HG02610 (cell line): ENCODE data around the gene ELOA.
"Not testable (repeated sequence)": the region's sequence is repeated elsewhere in the genome, so short reads cannot be mapped to it uniquely, and the experiment has no call there.

ENCODE experiments used
- ATAC-seq: cut with Tn5 transposase; IDR thresholded peaks from one replicate; pipeline ENCODE4 v1.9.1; 2021; ENCODE audit warnings: mild to moderate bottlenecking, moderate library complexity; ENCODE audit not compliant: unreplicated experiment

Gene ELOA

DNA sequence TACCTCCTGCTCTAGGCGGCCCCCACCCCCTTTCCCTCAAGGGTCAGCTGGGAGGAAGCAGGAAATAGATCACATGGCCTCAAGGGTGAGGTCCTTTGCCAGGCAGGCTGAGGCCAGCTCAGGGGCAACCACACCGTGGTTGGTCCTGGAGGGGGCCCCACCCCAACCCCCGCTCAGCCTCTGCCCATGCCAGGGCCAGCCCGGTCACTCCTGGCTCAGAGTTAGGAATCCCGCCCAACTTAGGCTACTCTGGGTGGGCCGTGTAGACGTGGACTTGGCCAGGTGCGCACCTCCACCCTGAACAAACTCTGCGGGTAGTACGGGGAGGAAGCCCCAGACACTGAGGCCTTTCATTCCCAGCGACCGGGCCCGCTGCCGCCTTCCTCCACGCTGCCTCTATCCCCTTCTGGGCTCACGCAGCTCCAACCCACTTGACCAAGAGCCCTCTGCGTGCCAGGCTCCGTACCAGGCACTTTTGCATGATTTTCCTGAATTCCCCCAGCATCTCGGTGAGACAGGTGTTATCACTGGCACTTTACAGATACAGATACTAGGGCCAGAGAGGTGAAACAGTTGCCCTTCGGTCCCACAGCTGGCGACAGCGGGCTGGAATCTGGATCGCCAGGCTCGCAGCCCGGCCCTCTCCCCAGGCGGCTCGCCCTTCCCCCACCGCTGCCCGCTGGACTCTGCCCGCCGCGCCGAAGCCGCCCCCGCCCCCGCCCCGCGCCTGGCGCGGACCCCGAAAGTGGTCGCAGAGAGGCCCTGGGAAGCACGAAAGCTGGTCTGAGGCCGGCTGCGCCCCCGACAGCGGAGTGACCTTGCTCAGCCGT, 56.5 kb downstream of the ELOA start:
- no peak for ATAC-seq

DNA sequence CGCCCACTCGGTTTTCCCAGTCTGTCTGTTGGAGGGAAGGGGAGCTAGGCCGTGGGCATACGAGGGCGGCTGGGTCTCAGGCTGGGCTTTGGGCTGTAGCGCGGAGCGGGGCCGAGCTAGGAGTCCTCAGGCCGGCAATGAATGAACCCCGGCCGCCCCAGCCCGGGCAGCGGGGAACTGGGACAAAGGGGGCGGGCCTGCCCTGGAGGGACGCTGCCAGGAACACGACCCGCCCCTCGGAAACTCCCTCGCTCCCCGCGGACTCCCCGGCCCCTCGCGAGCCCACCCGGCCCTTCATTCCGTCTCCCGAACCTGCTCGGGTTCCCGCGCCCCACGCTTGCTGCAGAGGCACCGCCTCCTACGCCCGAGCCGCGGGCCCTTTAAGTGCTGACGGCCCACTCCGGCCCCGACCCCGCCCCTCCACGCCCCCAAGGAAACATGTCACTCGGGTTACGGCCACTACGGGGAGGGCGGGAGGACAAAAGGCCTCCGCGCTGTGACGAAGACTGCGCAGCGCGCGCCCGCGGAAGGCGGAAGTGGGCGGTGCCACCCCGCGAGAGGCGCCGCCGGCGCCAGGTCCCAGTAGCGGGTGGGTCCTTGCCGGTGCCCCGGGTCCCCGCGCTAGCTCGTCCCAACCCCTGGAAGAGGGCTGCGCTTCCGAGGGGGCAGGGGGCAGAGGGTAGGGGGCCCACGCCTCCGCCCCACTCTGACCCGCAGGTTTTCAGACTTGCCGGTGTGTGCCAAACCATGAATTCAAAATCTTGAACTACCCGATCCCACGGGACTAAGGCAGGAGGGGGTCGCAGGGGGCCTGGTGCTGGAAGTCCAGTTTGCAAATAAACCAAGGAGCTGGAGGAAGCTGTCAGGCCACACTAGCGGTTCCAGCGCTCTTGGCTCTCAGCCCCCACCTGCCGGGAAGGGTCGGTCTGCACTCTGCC, 57.4 kb downstream of the ELOA start, which contains the start of gene GALE:
Gene GALE, minus strand, starts transcription at position 355 of the 938 bp plus-strand sequence. CDS start 1,747 bp downstream, outside the sequence.
- peak; percentile 76 for ATAC-seq

DNA sequence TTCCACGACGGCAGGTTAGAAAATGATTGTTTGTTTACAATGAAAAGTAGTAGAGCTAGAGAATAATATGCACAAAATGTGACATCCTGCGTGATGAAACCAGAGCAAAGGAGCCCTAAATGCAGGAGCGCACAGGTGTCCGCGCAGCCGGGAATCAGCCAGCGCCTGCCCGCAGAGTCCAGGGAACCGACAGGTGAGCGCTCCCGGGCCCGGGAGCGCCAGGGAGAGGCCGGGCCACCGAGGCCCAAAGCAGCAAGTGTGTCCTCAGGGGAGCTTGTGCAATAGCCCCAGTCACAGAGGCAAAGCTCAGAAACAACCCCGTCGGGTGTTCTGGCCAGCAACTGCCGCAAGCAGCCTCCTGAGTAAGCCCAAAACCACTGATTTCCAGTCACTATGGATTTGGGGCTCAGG, 58.1 kb downstream of the ELOA start:
- ATAC-seq: no peak

GRCh38 chr1:23801876-23802275, 58.6 kb downstream of the ELOA start:
- no peak for ATAC-seq

DNA sequence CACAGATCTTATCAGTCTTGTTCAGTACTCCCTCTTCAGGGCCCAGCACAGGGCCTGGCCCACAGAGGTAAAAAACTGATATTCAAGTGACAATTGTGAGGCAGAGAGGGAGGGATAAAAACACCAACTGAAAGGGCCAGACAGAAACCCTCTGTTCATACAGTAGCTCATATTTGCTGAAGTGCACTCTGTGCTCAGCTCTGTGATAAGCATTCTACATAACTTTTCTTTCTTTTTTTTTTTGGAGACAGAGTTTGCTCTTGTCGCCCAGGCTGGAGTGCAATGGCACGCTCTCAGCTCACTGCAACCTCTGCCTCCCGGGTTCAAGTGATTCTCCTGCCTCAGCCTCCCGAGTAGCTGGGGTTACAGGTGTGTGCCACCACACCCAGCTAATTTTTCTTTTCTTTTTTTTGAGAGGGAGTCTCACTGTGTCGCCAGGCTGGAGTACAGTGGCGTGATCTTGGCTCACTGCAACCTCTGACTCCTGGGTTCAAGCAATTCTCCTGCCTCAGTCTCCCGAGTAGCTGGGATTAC, 59.6 kb downstream of the ELOA start:
- ATAC-seq: not testable (repeated sequence)

DNA sequence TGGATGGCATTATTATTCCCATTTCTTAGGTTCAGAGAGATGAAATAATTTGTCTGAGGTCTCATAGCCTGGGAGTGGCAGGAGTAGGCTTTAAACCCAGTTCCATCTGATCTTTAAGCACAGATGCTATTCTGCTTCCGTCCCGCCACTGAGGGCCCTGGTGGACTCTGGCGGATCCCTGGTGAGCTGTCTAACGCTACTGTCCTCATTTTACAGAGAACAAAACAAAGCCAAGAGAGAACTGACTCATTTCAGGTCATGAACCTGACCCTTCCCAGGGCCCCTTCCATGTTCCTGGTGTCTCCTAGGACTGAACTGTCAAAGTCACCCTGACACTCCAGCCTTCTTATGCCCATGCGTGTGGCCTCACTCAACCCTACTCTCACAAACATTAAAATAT, 60.4 kb downstream of the ELOA start:
- no peak for ATAC-seq

GRCh38 chr1:23804183-23804835, 61.0 kb downstream of the ELOA start:
- no peak for ATAC-seq

DNA sequence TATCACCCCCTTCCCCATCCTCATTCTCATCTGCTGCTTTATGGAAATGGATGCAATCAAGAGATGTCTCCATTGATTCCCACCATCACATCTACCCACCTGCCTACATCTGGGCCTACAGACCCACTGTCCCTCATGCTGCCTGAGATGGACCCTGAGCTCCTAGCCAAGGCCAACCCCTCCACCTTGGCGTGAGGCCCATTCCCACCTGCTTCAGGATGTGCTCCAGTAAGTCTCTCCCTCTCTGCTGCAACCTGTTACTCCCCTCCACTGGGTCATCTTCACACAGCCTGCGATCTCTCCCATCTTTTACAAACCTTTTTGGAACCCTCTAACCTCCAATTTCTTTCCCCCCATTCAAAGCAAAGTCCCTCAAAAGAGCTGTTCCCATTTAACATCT, 61.8 kb downstream of the ELOA start:
- no peak for ATAC-seq

- ATAC-seq: no peak
Observed at GRCh38 chr1:23806280-23806679, 63.0 kb downstream of the ELOA start.

GRCh38 chr1:23807453-23807852, 64.2 kb downstream of the ELOA start:
- no peak for ATAC-seq

- peak; percentile 62 for ATAC-seq
Observed at GRCh38 chr1:23809751-23810171, 66.5 kb downstream of the ELOA start.

DNA sequence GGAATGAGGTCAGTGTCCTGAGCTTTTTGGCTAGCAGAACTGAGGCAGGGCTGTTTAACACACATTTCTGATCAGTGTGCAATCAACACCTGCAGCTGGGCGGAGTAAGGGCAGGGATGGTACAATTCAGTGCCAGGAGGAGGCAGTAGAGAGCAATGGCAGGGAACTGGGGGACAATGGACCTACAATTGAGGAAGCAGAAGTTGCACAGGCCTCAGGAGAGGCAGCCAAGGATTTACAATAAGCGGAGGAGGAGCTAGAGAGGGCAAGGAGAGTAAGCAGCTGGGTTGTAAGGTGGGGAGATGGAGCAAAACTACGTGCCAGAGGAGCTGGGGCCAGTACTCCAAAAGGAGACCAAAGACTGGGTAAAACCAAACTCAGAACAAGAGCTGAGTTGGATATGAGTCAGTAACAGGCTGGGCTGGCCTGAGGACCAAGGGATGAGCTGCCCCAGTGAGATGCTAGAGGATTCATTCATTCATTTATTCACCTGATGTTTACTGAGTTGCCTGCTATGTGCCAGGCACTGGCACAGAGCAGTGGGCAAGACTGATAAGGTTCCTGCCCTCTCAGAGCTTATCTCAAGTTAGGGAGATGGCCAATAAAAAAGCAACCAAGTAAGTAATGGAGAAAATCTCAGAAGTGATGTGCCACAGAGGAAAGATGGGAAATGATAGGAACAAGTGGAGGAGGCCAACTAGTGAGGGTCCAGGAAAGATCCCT, 67.7 kb downstream of the ELOA start:
- ATAC-seq: no peak
